Loucy (cell line): ENCODE results near the gene SCN3B.

Source experiments
- H2AFZ ChIP-seq: fragments of 200-600 bp; sonication (generic); 2 replicates; pipeline ENCODE4 v1.6.0; 2016; ENCODE audit warnings: antibody characterized with exemption, mild to moderate bottlenecking, low read length, moderate library complexity
- H3F3A ChIP-seq: fragments of 200-600 bp; 2 replicates; pipeline ENCODE4 v1.6.0; 2016; ENCODE audit warnings: antibody characterized with exemption, low read depth, mild to moderate bottlenecking
- H3K27me3 ChIP-seq: fragments of 200-600 bp; sonication (generic); 2 replicates; pipeline ENCODE4 v1.6.1; 2014; ENCODE audit warnings: low read length, mild to moderate bottlenecking; ENCODE audit not compliant: insufficient read depth, poor library complexity, severe bottlenecking
- H3K36me3 ChIP-seq: fragments of 200-600 bp; sonication (generic); 2 replicates; pipeline ENCODE4 v1.6.1; 2016; ENCODE audit warnings: low read length; ENCODE audit not compliant: insufficient read depth
- H3K4me1 ChIP-seq: fragments of 200-600 bp; sonication (generic); 2 replicates; pipeline ENCODE4 v1.5.1; 2014; ENCODE audit warnings: low read length, mild to moderate bottlenecking; ENCODE audit not compliant: insufficient read depth, poor library complexity, severe bottlenecking
- H3K4me2 ChIP-seq: fragments of 200-600 bp; sonication (generic); 2 replicates; pipeline ENCODE4 v1.6.0; 2014; ENCODE audit warnings: antibody characterized with exemption, low read length, low read depth, mild to moderate bottlenecking; ENCODE audit not compliant: poor library complexity, severe bottlenecking
- H3K4me3 ChIP-seq: fragments of 200-600 bp; sonication (generic); 2 replicates; pipeline ENCODE4 v1.5.1; 2014; ENCODE audit warnings: low read length, mild to moderate bottlenecking, mixed read lengths; ENCODE audit not compliant: poor library complexity, severe bottlenecking
- H3K79me2 ChIP-seq: fragments of 200-600 bp; sonication (generic); 2 replicates; pipeline ENCODE4 v1.6.1; 2014; ENCODE audit warnings: low read length; ENCODE audit not compliant: insufficient read depth
- H3K9ac ChIP-seq: fragments of 200-600 bp; sonication (generic); 2 replicates; pipeline ENCODE4 v1.6.0; 2014; ENCODE audit warnings: mild to moderate bottlenecking, low read depth, low read length, moderate library complexity; ENCODE audit not compliant: poor library complexity, severe bottlenecking
- H3K9me2 ChIP-seq: fragments of 200-600 bp; sonication (generic); replicated peaks from 2 replicates; pipeline ENCODE4 v1.6.1; 2016; ENCODE audit warnings: low read depth, low read length, mixed read lengths
- H3K9me3 ChIP-seq: fragments of 200-600 bp; sonication (generic); 2 replicates; pipeline ENCODE4 v1.6.1; 2014; ENCODE audit warnings: mild to moderate bottlenecking, antibody characterized with exemption, low read length, low read depth; ENCODE audit not compliant: insufficient read depth
- H4K20me1 ChIP-seq: fragments of 200-600 bp; sonication (generic); 2 replicates; pipeline ENCODE4 v1.6.0; 2014; ENCODE audit warnings: antibody characterized with exemption, low read length, mild to moderate bottlenecking; ENCODE audit not compliant: insufficient read depth, poor library complexity, severe bottlenecking
- CTCF ChIP-seq: fragments of 200-600 bp; sonication (generic); conservative IDR thresholded peaks from 2 replicates; pipeline ENCODE4 v1.5.1; 2014; ENCODE audit warnings: mild to moderate bottlenecking, antibody characterized with exemption, low read length
- EZH2phosphoT487 ChIP-seq: fragments of 200-600 bp; IDR thresholded peaks from 2 replicates; pipeline ENCODE4 v1.6.1; 2018; ENCODE audit warnings: antibody characterized with exemption, mild to moderate bottlenecking, moderate library complexity, borderline replicate concordance

The SCN3B gene

GRCh38 chr11:123584186-123584585, 70.2 kb downstream of the SCN3B start:
- no peaks in the 10 kb centered on the region for H3K79me2 ChIP-seq
- H3K27me3 ChIP-seq: no peaks in the 10 kb centered on the region
- H3K4me3 ChIP-seq: no peak overlapping the region
- no peak overlapping the region for H3K4me2 ChIP-seq
- no peaks in the 10 kb centered on the region for H3F3A ChIP-seq
- TF ChIP-seq CTCF (no peak), EZH2phosphoT487 (no peak)
- no peak overlapping the region for H2AFZ ChIP-seq
- no peak overlapping the region for H3K9ac ChIP-seq
- H3K9me2 ChIP-seq: no peaks in the 10 kb centered on the region
- no peaks in the 10 kb centered on the region for H3K9me3 ChIP-seq
- H3K36me3 ChIP-seq: peaks cover 38% of the 10 kb centered on the region; the same call in 1 of the 2 replicates
- no peaks in the 10 kb centered on the region for H4K20me1 ChIP-seq
- H3K4me1 ChIP-seq: no peaks in the 10 kb centered on the region

- Histone ChIP-seq H4K20me1 (no peaks in the 10 kb centered on the region), H3F3A (no peaks in the 10 kb centered on the region), H2AFZ (no peak overlapping the region), H3K4me1 (no peaks in the 10 kb centered on the region), H3K36me3 (peaks cover 39% of the 10 kb centered on the region; the same call in 1 of the 2 replicates), H3K9me3 (no peaks in the 10 kb centered on the region), H3K27me3 (no peaks in the 10 kb centered on the region), H3K9me2 (no peaks in the 10 kb centered on the region), H3K79me2 (no peaks in the 10 kb centered on the region), H3K4me2 (no peak overlapping the region), H3K4me3 (no peak overlapping the region), H3K9ac (no peak overlapping the region)
- TF ChIP-seq CTCF (no peak), EZH2phosphoT487 (no peak)
Observed at GRCh38 chr11:123582992-123583504, 71.4 kb downstream of the SCN3B start.

GRCh38 chr11:123581651-123582399, 72.6 kb downstream of the SCN3B start:
- Histone ChIP-seq H3K36me3 (peaks cover 42% of the 10 kb centered on the region; the same call in 1 of the 2 replicates), H3K4me1 (peaks cover under 1% of the 10 kb centered on the region), H3F3A (no peaks in the 10 kb centered on the region), H3K27me3 (no peaks in the 10 kb centered on the region), H3K4me3 (no peak overlapping the region), H2AFZ (no peak overlapping the region), H3K4me2 (no peak overlapping the region), H3K9me2 (no peaks in the 10 kb centered on the region), H3K9me3 (no peaks in the 10 kb centered on the region), H4K20me1 (no peaks in the 10 kb centered on the region), H3K79me2 (no peaks in the 10 kb centered on the region), H3K9ac (no peak overlapping the region)
- no peak for TF ChIP-seq EZH2phosphoT487
- TF ChIP-seq CTCF: no peak
